MM.1S (cell line): ENCODE results near the gene ABCC6.
"Not testable (repeated sequence)": the region's sequence is repeated elsewhere in the genome, so short reads cannot be mapped to it uniquely, and the experiment has no call there.

Source experiments
- DNase-seq: peaks from one replicate; pipeline ENCODE4 v3.0.0-alpha.2; 2015
- H2AFZ ChIP-seq: fragments of 300-600 bp; sonication (generic); 2 replicates; pipeline ENCODE4 v1.6.0; 2016; ENCODE audit warnings: antibody characterized with exemption, low read length
- H3F3A ChIP-seq: fragments of 300-600 bp; sonication (generic); 2 replicates; pipeline ENCODE4 v1.6.1; 2016; ENCODE audit warnings: mild to moderate bottlenecking, antibody characterized with exemption, low read length, moderate library complexity, mixed read lengths; ENCODE audit not compliant: insufficient read depth
- H3K27ac ChIP-seq: fragments of 300-600 bp; sonication (generic); 2 replicates; pipeline ENCODE4 v1.5.1; 2016; ENCODE audit warnings: mild to moderate bottlenecking, low read length
- H3K27me3 ChIP-seq: fragments of 300-600 bp; sonication (generic); replicated peaks from 2 replicates; pipeline ENCODE4 v1.6.0; 2016; ENCODE audit warnings: low read length; ENCODE audit not compliant: insufficient read depth
- H3K36me3 ChIP-seq: fragments of 300-600 bp; sonication (generic); replicated peaks from 2 replicates; pipeline ENCODE4 v1.6.1; 2016; ENCODE audit warnings: mild to moderate bottlenecking, low read length, mixed read lengths; ENCODE audit not compliant: insufficient read depth
- H3K4me1 ChIP-seq: fragments of 300-600 bp; sonication (generic); 2 replicates; pipeline ENCODE4 v1.6.1; 2016; ENCODE audit warnings: low read length, mixed read lengths
- H3K4me2 ChIP-seq: fragments of 300-600 bp; sonication (generic); 2 replicates; pipeline ENCODE4 v1.6.0; 2016; ENCODE audit warnings: low read depth, low read length
- H3K4me3 ChIP-seq: fragments of 300-600 bp; sonication (generic); 2 replicates; pipeline ENCODE4 v1.5.1; 2016; ENCODE audit warnings: low read length, mixed read lengths
- H3K79me2 ChIP-seq: fragments of 300-600 bp; sonication (generic); 2 replicates; pipeline ENCODE4 v1.6.1; 2016; ENCODE audit warnings: mixed run types, low read length, mixed read lengths
- H3K9ac ChIP-seq: fragments of 300-600 bp; sonication (generic); 2 replicates; pipeline ENCODE4 v1.6.1; 2016; ENCODE audit warnings: low read length, mixed read lengths
- H3K9me2 ChIP-seq: fragments of 300-600 bp; sonication (generic); replicated peaks from 2 replicates; pipeline ENCODE4 v1.6.1; 2016; ENCODE audit warnings: mild to moderate bottlenecking, low read length, mixed read lengths; ENCODE audit not compliant: insufficient read depth
- H3K9me3 ChIP-seq: fragments of 300-600 bp; sonication (generic); replicated peaks from 2 replicates; pipeline ENCODE4 v1.6.1; 2016; ENCODE audit warnings: mild to moderate bottlenecking, low read length, mixed read lengths; ENCODE audit not compliant: insufficient read depth
- H4K20me1 ChIP-seq: fragments of 300-600 bp; sonication (generic); 2 replicates; pipeline ENCODE4 v1.6.1; 2016; ENCODE audit warnings: mild to moderate bottlenecking, low read length, moderate library complexity, mixed read lengths; ENCODE audit not compliant: insufficient read depth
- CTCF ChIP-seq: fragments of 300-600 bp; sonication (generic); IDR thresholded peaks from 2 replicates; pipeline ENCODE4 v1.5.1; 2016; ENCODE audit warnings: antibody characterized with exemption, low read length, mixed read lengths
- EZH2 ChIP-seq: fragments of 300-600 bp; sonication (generic); optimal IDR thresholded peaks from 2 replicates; pipeline ENCODE3; 2017; ENCODE audit warnings: low read depth, mild to moderate bottlenecking, antibody characterized with exemption, low read length, mixed read lengths
- EZH2phosphoT487 ChIP-seq: fragments of 300-600 bp; sonication (generic); IDR thresholded peaks from 2 replicates; pipeline ENCODE4 v1.6.1; 2018; ENCODE audit warnings: antibody characterized with exemption, low read length

ABCC6 gene

GRCh38 chr16:16157166-16157565, 66.1 kb downstream of the ABCC6 start:
- H4K20me1 ChIP-seq: no peaks in the 10 kb centered on the region
- no peak for DNase-seq
- no peak overlapping the region for H3K4me2 ChIP-seq
- H3K27ac ChIP-seq: no peak overlapping the region
- H3F3A ChIP-seq: no peaks in the 10 kb centered on the region
- no peaks in the 10 kb centered on the region for H3K9me2 ChIP-seq
- H2AFZ ChIP-seq: no peak overlapping the region
- no peaks in the 10 kb centered on the region for H3K4me1 ChIP-seq
- H3K79me2 ChIP-seq: no peaks in the 10 kb centered on the region
- no peak overlapping the region for H3K4me3 ChIP-seq
- no peak overlapping the region for H3K9ac ChIP-seq
- TF ChIP-seq EZH2phosphoT487: no peak
- no peaks in the 10 kb centered on the region for H3K36me3 ChIP-seq
- no peaks in the 10 kb centered on the region for H3K9me3 ChIP-seq
- H3K27me3 ChIP-seq: no peaks in the 10 kb centered on the region

DNA sequence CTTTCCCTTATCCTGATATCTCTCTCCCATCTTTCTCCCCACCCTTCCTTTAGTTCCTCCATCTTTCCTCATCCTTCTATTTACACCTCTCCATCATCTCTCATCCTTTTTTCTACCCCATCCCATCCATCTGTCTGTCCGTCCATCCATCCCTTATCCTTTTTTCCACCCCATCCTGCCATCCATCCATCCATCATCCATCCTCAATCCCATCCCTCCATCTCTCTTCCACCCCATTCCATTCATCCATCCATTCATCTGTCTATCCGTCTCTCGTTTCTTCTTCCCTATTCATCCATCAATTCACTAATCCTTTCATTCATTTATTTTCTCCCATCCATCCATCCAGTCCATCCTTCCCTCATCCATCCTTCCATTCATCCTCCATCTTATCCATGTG, 68.1 kb downstream of the ABCC6 start:
- no peak for TF ChIP-seq CTCF
- no peak for TF ChIP-seq EZH2phosphoT487
- H2AFZ ChIP-seq: no peak overlapping the region

GRCh38 chr16:16154281-16154951, 68.9 kb downstream of the ABCC6 start:
- Histone ChIP-seq H3K9ac (no peak overlapping the region), H3F3A (no peaks in the 10 kb centered on the region), H3K9me3 (no peaks in the 10 kb centered on the region), H2AFZ (no peak overlapping the region), H3K4me1 (no peaks in the 10 kb centered on the region), H4K20me1 (no peaks in the 10 kb centered on the region), H3K27ac (no peak overlapping the region), H3K79me2 (no peaks in the 10 kb centered on the region), H3K36me3 (no peaks in the 10 kb centered on the region), H3K9me2 (no peaks in the 10 kb centered on the region), H3K27me3 (no peaks in the 10 kb centered on the region), H3K4me3 (no peak overlapping the region), H3K4me2 (no peak overlapping the region)
- TF ChIP-seq EZH2 (no peak), CTCF (no peak), EZH2phosphoT487 (no peak)
- no peak for DNase-seq

More for the DNA sequence above, 68.1 kb downstream of the ABCC6 start:
- H3K9ac ChIP-seq: no peak overlapping the region
- no peaks in the 10 kb centered on the region for H3K9me2 ChIP-seq
- no peak overlapping the region for H3K4me3 ChIP-seq
- no peak overlapping the region for H3K4me2 ChIP-seq
- no peak for DNase-seq
- H3K4me1 ChIP-seq: no peaks in the 10 kb centered on the region
- H3K9me3 ChIP-seq: no peaks in the 10 kb centered on the region
- H3K79me2 ChIP-seq: no peaks in the 10 kb centered on the region
- H3K27ac ChIP-seq: no peak overlapping the region
- H3K36me3 ChIP-seq: no peaks in the 10 kb centered on the region
- no peaks in the 10 kb centered on the region for H3K27me3 ChIP-seq
- no peaks in the 10 kb centered on the region for H4K20me1 ChIP-seq
- no peaks in the 10 kb centered on the region for H3F3A ChIP-seq

- not testable (repeated sequence) for H3K4me2 ChIP-seq, H3F3A ChIP-seq, H3K27me3 ChIP-seq, H3K9me3 ChIP-seq, H3K4me1 ChIP-seq, H3K4me3 ChIP-seq, H3K36me3 ChIP-seq, H3K79me2 ChIP-seq, H3K9ac ChIP-seq, DNase-seq, H3K27ac ChIP-seq, H2AFZ ChIP-seq, H3K9me2 ChIP-seq, H4K20me1 ChIP-seq
These were observed 70.3 kb downstream of the ABCC6 start for GRCh38 chr16:16153000-16153399.
